Measurements from ENCODE around the gene PITX1.

DNA sequence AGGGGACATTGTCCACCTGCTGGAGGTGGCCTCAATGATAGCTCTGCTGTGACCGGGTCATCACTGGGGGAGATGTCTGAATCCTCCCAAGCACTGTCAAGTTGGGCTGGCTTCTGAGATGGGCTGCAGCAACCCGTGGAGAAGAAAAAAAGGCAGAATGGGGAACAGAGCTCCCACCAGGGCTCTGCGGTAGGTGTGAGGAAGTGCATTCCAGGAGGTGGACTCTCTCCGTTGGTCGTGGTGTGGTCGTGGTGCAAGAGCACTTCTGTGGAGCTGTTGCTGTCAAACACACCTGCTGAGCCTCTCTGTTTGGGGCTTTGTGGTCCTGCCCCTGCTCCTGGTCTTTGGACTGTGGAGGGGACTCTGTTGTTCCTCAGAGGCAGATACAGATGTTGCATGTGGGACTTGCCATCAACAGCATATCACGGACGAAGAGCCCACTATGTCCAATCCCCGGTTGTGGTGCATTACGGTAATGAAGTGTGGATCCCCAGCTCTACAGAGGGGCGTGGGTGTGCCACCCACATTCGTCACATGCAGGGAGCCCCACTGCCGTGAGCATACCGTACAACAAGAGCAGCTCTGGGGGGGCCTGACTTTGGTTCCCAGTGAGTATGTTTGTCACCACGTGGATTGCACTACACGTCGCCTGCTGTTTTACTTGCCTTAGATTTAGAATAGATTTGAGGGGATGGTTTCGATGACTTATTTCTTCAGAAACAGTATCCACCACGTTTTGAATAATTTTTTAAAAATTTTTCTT is 36.0 kb upstream of the PITX1 start:
- TF ChIP-seq CTCF (IDR thresholded peaks at IDR 0.05) (no peak), POLR2A (IDR thresholded peaks at IDR 0.05) (no peak)
